Esophagus muscularis mucosa (tissue), 4 donors: ENCODE results near the gene NCKAP1. TPM values are rescaled to one million over a fixed set of nuclear protein-coding genes. Genes with fewer than 3 reads are reported as not detected.
"Not testable (repeated sequence)": the region's sequence is repeated elsewhere in the genome, so short reads cannot be mapped to it uniquely, and the experiment has no call there.

Source experiments
- DNase-seq: peaks from one replicate; pipeline ENCODE4 v3.0.0-alpha.2; 2017; ENCODE audit errors: extremely low spot score
- H3K27ac ChIP-seq, 4 donors: fragments of 200-600 bp; sonication (generic); replicated peaks in 1 of 4; 1 replicate in 3 of 4; 2 replicates in 1 of 4; pipeline ENCODE4 v1.5.1; 2016 to 2019; ENCODE audit warnings: mild to moderate bottlenecking in 1 of 4
- H3K27me3 ChIP-seq, 4 donors: fragments of 200-600 bp; sonication (generic); one replicate each; pipeline versions ENCODE4 v1.5.1 to v1.6.0; 2016 to 2019
- H3K36me3 ChIP-seq, 4 donors: fragments of 200-600 bp; sonication (generic); one replicate each; pipeline ENCODE4 v1.5.1; 2016 to 2019
- H3K4me1 ChIP-seq, 4 donors: fragments of 200-600 bp; sonication (generic); one replicate each; pipeline ENCODE4 v1.5.1; 2016 to 2019
- H3K4me3 ChIP-seq, 4 donors: fragments of 200-600 bp; sonication (generic); 1 replicate in 2 of 4; 2 replicates in 2 of 4; pipeline ENCODE4 v1.5.1; 2016 to 2019; ENCODE audit warnings: mild to moderate bottlenecking in 4 of 4, moderate library complexity in 1 of 4
- H3K9me3 ChIP-seq, 4 donors: fragments of 200-600 bp; sonication (generic); 1 replicate in 3 of 4; 2 replicates in 1 of 4; pipeline ENCODE4 v1.5.1; 2016 to 2019
- EP300 ChIP-seq: sonication (generic); formaldehyde crosslinking; IDR thresholded peaks from one replicate; pipeline ENCODE4 v1.6.1; 2017; ENCODE audit warnings: antibody characterized with exemption
- POLR2A ChIP-seq: fragments of 450-650 bp; IDR thresholded peaks from one replicate; pipeline ENCODE4 v1.6.1; 2017; ENCODE audit warnings: antibody characterized with exemption, moderate library complexity, mild to moderate bottlenecking, low read depth
- POLR2AphosphoS5 ChIP-seq, 2 donors: sonication (generic); formaldehyde crosslinking; IDR thresholded peaks; one replicate each; pipeline ENCODE4 v1.6.1; 2017; ENCODE audit warnings: antibody characterized with exemption in 2 of 2
- WGBS: methylation state at CpG from one replicate; pipeline ENCODE4 v1.1.5; 2018; 5-methylcytosine and 5-hydroxymethylcytosine counted together
- intact Hi-C: fragments of 100-400 bp; cut with DNase I; formaldehyde crosslinking; loops from one replicate; pipeline ENCODE4 v1.15.1; 2023
- total RNA-seq, 4 donors: library from RNA; depleted of rRNA; stranded (reverse); fragments of >200 nt; gene quantifications; one replicate each; pipeline versions ENCODE4 v1.1.0 to v1.2.1, GENCODE V29; 2016
- TF ChIP-seq, protein P1 (sequence below), 3 experiments: fragments of 200-600 bp in 2 of 3; fragments of 450-650 bp in 1 of 3; sonication (generic) in 2 of 3; IDR thresholded peaks; one replicate each; pipeline ENCODE4 v1.5.1; 2017 to 2019; ENCODE audit warnings: antibody characterized with exemption in 3 of 3, mild to moderate bottlenecking in 2 of 3, moderate library complexity in 1 of 3

NCKAP1 gene
- total RNA-seq, 4 donors from 2014 or later: 210 to 288 (median 249) TPM

DNA sequence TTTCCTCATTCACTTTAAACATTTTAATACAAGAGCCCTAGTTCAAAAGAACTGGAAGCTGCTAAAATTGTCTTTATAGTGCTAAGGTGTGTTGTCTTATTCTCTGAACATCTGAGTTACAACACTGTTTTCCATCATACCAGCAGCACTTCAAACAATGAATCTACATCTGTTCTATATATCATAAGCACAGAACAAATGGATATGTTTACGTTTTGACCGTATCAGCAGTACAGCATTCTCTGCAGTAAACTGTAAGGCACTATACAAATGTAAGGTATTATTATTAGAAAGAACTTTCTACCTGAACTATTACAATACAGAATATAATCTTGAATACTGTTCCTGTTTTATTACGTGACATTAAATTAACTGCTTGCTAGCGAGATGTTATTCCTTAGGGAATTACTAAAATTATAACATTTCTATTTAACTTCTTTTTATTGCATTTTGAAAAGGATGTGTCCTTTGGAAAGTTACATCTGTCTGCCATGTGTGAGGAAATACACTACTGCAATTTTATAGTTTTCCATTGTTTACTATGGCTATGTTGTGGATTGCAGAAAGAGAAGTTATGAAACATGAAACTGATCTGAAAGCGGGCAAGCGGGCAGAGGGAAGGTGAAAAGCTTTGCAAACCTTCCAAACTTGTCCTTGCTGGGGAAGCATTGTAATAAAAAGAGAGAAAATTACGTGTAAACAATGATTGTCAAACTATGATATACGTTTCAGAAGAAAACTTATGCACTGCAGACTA, 13.7 kb downstream of the NCKAP1 start:
- H3K27ac ChIP-seq: no peak overlapping the region
- no peaks in the 10 kb centered on the region for H3K36me3 ChIP-seq
- intact Hi-C loops: no loop called here
- H3K27me3 ChIP-seq: no peaks in the 10 kb centered on the region
- 62% methylated on average over 8 of the region's 8 CpGs for WGBS
- H3K9me3 ChIP-seq: no peaks in the 10 kb centered on the region
- peaks cover 51 to 89% (median 59%) of the 10 kb centered on the region in 4 donors for H3K4me1 ChIP-seq
- TF ChIP-seq, protein P1, sequence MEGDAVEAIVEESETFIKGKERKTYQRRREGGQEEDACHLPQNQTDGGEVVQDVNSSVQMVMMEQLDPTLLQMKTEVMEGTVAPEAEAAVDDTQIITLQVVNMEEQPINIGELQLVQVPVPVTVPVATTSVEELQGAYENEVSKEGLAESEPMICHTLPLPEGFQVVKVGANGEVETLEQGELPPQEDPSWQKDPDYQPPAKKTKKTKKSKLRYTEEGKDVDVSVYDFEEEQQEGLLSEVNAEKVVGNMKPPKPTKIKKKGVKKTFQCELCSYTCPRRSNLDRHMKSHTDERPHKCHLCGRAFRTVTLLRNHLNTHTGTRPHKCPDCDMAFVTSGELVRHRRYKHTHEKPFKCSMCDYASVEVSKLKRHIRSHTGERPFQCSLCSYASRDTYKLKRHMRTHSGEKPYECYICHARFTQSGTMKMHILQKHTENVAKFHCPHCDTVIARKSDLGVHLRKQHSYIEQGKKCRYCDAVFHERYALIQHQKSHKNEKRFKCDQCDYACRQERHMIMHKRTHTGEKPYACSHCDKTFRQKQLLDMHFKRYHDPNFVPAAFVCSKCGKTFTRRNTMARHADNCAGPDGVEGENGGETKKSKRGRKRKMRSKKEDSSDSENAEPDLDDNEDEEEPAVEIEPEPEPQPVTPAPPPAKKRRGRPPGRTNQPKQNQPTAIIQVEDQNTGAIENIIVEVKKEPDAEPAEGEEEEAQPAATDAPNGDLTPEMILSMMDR (IDR thresholded peaks at IDR 0.05): no peak
- TF ChIP-seq POLR2AphosphoS5 (IDR thresholded peaks at IDR 0.05) (no peak), EP300 (no peak), POLR2A (no peak)
- DNase-seq: no peak
- no peak overlapping the region for H3K4me3 ChIP-seq

DNA sequence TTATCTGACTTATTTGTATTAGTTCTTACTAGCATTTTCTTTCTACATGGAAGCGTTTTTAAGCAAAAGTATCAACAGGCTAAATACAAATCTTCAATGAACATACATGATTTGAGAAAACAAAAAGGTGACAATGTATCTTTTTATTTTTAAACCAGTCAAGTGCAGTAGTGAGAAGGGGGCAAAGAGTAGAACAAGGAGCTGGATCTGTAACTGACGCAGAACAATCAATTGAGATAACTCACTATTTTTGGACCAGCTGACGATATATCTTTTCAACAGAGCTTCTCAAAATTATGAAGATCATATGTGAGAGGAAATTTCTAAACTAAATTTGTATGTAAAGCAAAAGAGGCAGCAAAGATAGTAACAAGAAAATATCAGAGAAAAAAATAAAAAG, 15.5 kb downstream of the NCKAP1 start:
- TF ChIP-seq POLR2A: no peak
- TF ChIP-seq POLR2AphosphoS5 (IDR thresholded peaks at IDR 0.05): no peak
- TF ChIP-seq EP300: no peak
- TF ChIP-seq, protein P1 (IDR thresholded peaks at IDR 0.05): no peak
- intact Hi-C loops: no loop called here
- Histone ChIP-seq H3K4me3 (no peak overlapping the region), H3K27ac (no peak overlapping the region), H3K27me3 (no peaks in the 10 kb centered on the region), H3K9me3 (no peaks in the 10 kb centered on the region), H3K4me1 (peaks cover 48 to 89% (median 62%) of the 10 kb centered on the region in 4 donors), H3K36me3 (no peaks in the 10 kb centered on the region)
- WGBS: 92% methylated on average over 3 of the region's 3 CpGs
- DNase-seq: no peak

DNA sequence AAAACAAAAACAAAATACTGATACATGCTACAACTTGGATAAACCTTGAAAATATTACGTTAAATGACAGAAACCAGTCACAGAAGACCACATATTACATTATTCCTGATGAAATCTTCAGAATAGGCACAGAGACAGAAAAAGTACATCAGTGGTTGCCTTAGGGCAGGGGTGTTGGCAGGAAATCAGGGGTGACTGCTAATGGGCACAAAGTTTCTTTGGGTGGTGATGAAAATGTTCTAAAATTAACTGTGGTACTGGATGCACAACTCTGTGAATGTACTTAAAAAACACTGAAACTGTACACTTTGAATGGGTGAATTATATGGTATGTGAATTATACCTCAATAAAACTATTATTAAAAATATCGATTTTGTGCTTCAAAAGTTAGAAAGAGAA, 16.6 kb downstream of the NCKAP1 start:
- Histone ChIP-seq H3K4me1 (peaks cover 47 to 89% (median 67%) of the 10 kb centered on the region in 4 donors), H3K27ac (no peak overlapping the region), H3K36me3 (no peaks in the 10 kb centered on the region), H3K9me3 (no peaks in the 10 kb centered on the region), H3K27me3 (no peaks in the 10 kb centered on the region), H3K4me3 (no peak overlapping the region)
- TF ChIP-seq, protein P1 (IDR thresholded peaks at IDR 0.05): no peak
- TF ChIP-seq POLR2A (no peak), POLR2AphosphoS5 (IDR thresholded peaks at IDR 0.05) (no peak), EP300 (no peak)
- intact Hi-C loops: no loop called here
- DNase-seq: no peak
- 89% methylated on average over 2 of the region's 2 CpGs for WGBS

DNA sequence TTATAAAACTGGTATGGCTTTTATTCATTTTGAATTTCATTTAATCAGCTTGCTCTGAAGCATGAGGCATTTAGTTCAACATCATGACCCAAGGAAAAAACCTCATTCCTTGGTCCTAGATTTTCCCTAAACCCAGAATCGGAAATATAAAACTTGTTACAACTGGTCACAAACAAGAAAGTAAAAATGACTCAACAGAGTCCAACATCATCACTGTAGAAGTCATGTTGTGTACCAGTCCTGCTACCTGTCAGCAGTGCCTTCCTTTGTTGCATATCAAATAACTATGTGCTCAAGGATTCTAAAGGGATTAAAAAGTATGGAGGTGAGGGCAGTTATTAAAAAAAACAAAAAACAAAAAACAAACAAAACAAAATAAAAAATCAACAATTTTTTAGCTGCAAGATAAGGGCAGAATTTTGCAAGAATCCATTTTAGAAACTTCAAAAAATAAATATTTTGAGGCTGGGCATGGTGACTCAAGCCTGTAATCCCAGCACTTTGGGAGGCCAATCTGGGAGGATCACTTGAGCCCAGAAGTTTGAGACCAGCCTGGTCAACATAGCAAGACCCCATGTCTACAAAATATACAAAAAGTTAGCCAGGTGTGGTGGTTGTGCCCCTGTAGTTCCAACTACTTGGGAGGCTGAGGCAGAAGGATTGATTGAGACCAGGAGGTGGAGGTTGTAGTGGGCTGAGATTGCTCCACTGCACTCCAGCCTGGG, 18.4 kb downstream of the NCKAP1 start:
- intact Hi-C loops: no loop called here
- Histone ChIP-seq H3K4me1 (peaks cover 56 to 90% (median 69%) of the 10 kb centered on the region in 4 donors), H3K27me3 (no peaks in the 10 kb centered on the region), H3K4me3 (no peak overlapping the region), H3K27ac (no peak overlapping the region), H3K36me3 (no peaks in the 10 kb centered on the region), H3K9me3 (no peaks in the 10 kb centered on the region)
- 80% methylated on average over 1 of the region's 1 CpG for WGBS
- TF ChIP-seq POLR2AphosphoS5 (IDR thresholded peaks at IDR 0.05) (no peak), POLR2A (no peak), EP300 (no peak)
- TF ChIP-seq, protein P1 (IDR thresholded peaks at IDR 0.05): no peak
- no peak for DNase-seq

DNA sequence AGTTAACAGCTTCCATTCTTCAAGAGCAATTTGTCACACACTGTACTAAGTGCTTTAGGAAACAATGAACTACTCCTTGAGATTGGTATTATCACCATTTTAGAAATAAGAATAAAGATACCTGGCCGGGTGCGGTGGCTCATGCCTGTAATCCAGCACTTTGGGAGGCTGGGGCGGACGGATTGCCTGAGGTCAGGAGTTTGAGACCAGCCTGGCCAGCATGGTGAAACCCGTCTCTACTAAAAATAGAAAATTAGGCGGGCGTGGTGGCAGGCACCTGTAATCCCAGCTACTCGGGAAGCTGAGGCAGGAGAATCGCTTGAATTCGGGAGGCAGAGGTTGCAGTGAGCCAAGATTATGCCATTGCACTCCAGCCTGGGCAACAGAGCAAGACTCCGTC, 20.4 kb downstream of the NCKAP1 start:
- DNase-seq, H3K9me3 ChIP-seq, H3K36me3 ChIP-seq, intact Hi-C loops, H3K4me3 ChIP-seq, H3K27me3 ChIP-seq, H3K27ac ChIP-seq: not testable (repeated sequence)
- peaks cover 57 to 90% (median 73%) of the 10 kb centered on the region in 4 donors for H3K4me1 ChIP-seq
- WGBS: 96% methylated on average over 11 of the region's 11 CpGs
